Ovary (tissue), 9 donors: ENCODE results near the gene H2BK1. TPM values are rescaled to one million over a fixed set of nuclear protein-coding genes. Genes with fewer than 3 reads are reported as not detected.
A peak's percentile ranks its signal among the peaks of the same experiment; 100 is the strongest.

Source experiments
- DNase-seq, 5 donors: peaks; one replicate each; pipeline ENCODE4 v3.0.0-alpha.2; 2019 to 2020
- H3K27ac ChIP-seq, 2 donors: fragments of 200-600 bp; one replicate each; pipeline versions ENCODE4 v1.5.1 to v1.8.0; 2019 to 2022
- H3K27me3 ChIP-seq: fragments of 200-600 bp; one replicate; pipeline ENCODE4 v1.8.0; 2022
- H3K36me3 ChIP-seq: fragments of 200-600 bp; sonication (generic); one replicate; pipeline ENCODE4 v1.5.1; 2019
- H3K4me1 ChIP-seq: one replicate; pipeline ENCODE4 v1.8.1; 2013; ENCODE audit warnings: mild to moderate bottlenecking, moderate library complexity; ENCODE audit not compliant: insufficient read depth
- H3K4me3 ChIP-seq: fragments of 200-600 bp; sonication (generic); one replicate; pipeline ENCODE4 v1.5.1; 2017
- H3K9me3 ChIP-seq, 2 donors: fragments of 200-600 bp in 1 of 2; sonication (generic) in 1 of 2; one replicate each; pipeline versions ENCODE4 v1.5.1 to v1.8.1; 2013 to 2019; ENCODE audit warnings: mild to moderate bottlenecking in 1 of 2, moderate library complexity in 1 of 2
- EP300 ChIP-seq: sonication (generic); formaldehyde crosslinking; IDR thresholded peaks from one replicate; pipeline ENCODE4 v1.6.1; 2017; ENCODE audit warnings: antibody characterized with exemption
- POLR2A ChIP-seq: fragments of 450-650 bp; IDR thresholded peaks from one replicate; pipeline ENCODE4 v1.6.1; 2017; ENCODE audit warnings: antibody characterized with exemption, mild to moderate bottlenecking, moderate library complexity
- WGBS, 3 donors: extraction: QIAGEN DNeasy Blood & Tissue Kit in 1 of 3; methylation state at CpG; one replicate each; pipeline versions ENCODE4 v1.1.5 to v1.1.7; 2013 to 2017; 5-methylcytosine and 5-hydroxymethylcytosine counted together
- intact Hi-C, 4 donors: fragments of 100-400 bp; cut with DNase I; formaldehyde crosslinking; loops; one replicate each; pipeline versions ENCODE4 v1.11.0 to v1.15.1; 2022 to 2023
- polyA plus RNA-seq, 2 donors: library from polyadenylated mRNA; stranded (reverse); fragments of 200-250 nt in 1 of 2; fragments of 350-450 nt in 1 of 2; fragmentation: Illumina TruSeq in 1 of 2; extraction: RNeasy Lipid Tissue Mini Kit (QIAGEN cat#74804) in 1 of 2; gene quantifications; one replicate each; pipeline ENCODE4 v1.2.3, GENCODE V29; 2013 to 2014
- total RNA-seq, 7 donors: library from RNA; depleted of rRNA in 2 of 7; stranded (reverse); fragments of >200 nt in 2 of 7; fragmentation: NEBNext Ultra II Directional in 3 of 7; extraction: Animal tissue kit (Norgen Biotek cat#: 25700) in 3 of 7; gene quantifications; one replicate each; pipeline versions ENCODE4 v1.1.0 to v1.2.4, GENCODE V29; 2016 to 2023
- TF ChIP-seq, protein P1 (sequence below), 3 donors: fragments of 450-650 bp in 2 of 3; fragments of 200-600 bp in 1 of 3; IDR thresholded peaks; one replicate each; pipeline versions ENCODE4 v1.5.1 to v1.8.0; 2016 to 2022; ENCODE audit warnings: antibody characterized with exemption in 3 of 3, mild to moderate bottlenecking in 1 of 3
- donor health status: DM: no; HTN: no; CAD: no; lungs with moderate emphysema.
- donor health status: DM: no; HTN: no; CAD: no.
- donor health status: Bipolar disorder and iron deficiency.
- donor health status: DM: yes; HTN: yes; CAD: no.
- donor health status: DM: no; HTN: no; CAD: no.
- donor health status: DM: yes; HTN: yes; CAD: no.

Gene H2BK1
- total and polyA plus RNA-seq, 9 donors: 0.36 to 1.3 (median 1.0) TPM; not detected in 5

DNA sequence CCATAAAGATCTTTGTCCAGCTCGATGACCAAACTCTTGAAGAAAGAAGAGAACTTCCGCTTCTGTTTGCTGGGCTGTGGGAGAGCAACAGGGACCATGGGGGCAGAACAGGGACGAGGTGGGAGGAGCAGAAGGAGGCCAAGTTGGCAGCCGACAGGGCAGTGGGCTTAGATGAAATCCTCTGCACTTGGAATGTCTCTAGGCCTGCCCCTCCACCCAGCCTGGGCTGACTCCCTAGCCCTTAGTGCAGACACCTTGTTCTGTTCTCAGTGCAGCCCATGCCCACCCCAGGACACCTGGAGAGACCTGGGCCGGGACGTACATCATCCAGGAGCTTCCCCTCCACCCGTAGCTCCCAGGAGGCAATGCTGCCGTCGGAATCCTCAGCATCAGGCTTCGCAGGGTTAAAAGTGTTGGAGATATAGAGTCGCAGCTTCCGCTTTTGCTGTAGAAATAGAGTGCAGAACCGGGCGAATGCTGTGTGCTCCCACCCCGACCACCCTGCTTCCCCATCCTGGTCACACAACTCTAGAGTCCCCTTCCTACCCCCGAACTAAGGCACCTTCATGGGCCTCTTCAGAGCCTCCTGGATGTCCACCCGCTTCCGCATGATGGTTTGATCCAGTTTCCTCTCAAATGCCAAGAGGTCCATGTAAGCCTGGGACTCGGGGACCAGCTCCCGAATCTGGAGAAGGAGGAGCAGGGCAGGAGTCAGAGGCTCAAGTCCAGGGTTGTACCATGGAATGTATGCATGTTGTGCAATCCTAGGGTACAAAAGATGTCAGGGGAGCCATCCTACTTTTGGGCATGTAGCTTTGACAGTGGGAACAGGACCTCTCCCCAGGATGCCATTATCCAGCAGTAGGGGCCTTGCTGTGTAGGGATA lies 32.1 kb upstream of the H2BK1 start:
- DNase-seq: peak in 1 of 5 donors; percentile 33
- Histone ChIP-seq H3K9me3 (no peaks in the 10 kb centered on the region), H3K27me3 (no peaks in the 10 kb centered on the region), H3K36me3 (no peaks in the 10 kb centered on the region), H3K4me3 (no peak overlapping the region), H3K27ac (no peak overlapping the region), H3K4me1 (peaks cover 13% of the 10 kb centered on the region)
- intact Hi-C loops: loop anchor here in 1 of 4 donors (5.0 kb wide), 1 partner anchor 1995 kb away; no protein-coding TSS in a partner anchor
- WGBS, 3 donors: 62 to 71% (median 66%) methylated on average over 19 to 20 of the region's 20 CpGs
- TF ChIP-seq EP300: no peak
- no peak for TF ChIP-seq POLR2A
- TF ChIP-seq, protein P1, sequence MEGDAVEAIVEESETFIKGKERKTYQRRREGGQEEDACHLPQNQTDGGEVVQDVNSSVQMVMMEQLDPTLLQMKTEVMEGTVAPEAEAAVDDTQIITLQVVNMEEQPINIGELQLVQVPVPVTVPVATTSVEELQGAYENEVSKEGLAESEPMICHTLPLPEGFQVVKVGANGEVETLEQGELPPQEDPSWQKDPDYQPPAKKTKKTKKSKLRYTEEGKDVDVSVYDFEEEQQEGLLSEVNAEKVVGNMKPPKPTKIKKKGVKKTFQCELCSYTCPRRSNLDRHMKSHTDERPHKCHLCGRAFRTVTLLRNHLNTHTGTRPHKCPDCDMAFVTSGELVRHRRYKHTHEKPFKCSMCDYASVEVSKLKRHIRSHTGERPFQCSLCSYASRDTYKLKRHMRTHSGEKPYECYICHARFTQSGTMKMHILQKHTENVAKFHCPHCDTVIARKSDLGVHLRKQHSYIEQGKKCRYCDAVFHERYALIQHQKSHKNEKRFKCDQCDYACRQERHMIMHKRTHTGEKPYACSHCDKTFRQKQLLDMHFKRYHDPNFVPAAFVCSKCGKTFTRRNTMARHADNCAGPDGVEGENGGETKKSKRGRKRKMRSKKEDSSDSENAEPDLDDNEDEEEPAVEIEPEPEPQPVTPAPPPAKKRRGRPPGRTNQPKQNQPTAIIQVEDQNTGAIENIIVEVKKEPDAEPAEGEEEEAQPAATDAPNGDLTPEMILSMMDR (IDR thresholded peaks at IDR 0.05): no peak

DNA sequence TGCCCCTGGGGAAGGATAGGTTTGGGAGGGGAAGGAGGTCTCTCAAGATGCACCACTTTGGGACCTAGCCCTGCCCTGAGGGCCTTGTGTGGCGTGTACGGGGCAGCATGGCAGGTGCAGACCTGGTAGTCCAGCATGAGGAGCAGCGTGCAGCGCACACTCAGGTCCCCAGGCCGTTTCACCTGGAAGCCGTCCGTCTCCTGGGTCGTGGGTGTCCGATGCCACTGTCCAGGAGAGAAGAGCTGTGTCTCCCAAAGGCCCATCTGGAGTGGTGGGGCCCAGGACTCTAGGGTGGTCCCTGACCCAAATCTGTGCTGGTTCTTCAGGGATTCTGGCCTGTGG lies 31.4 kb upstream of the H2BK1 start:
- Histone ChIP-seq H3K4me3 (no peak overlapping the region), H3K27me3 (no peaks in the 10 kb centered on the region), H3K9me3 (no peaks in the 10 kb centered on the region), H3K36me3 (no peaks in the 10 kb centered on the region), H3K4me1 (peaks cover 8% of the 10 kb centered on the region), H3K27ac (no peak overlapping the region)
- intact Hi-C loops: loop anchor here in 1 of 4 donors (5.0 kb wide), 1 partner anchor 1994 kb away; no protein-coding TSS in a partner anchor
- peak in 1 of 5 donors; percentile 37 for DNase-seq
- no peak for TF ChIP-seq POLR2A
- TF ChIP-seq, protein P1 (IDR thresholded peaks at IDR 0.05): no peak
- TF ChIP-seq EP300: no peak
- 87 to 90% (median 89%) methylated on average over 9 of the region's 9 CpGs for WGBS, 3 donors

DNA sequence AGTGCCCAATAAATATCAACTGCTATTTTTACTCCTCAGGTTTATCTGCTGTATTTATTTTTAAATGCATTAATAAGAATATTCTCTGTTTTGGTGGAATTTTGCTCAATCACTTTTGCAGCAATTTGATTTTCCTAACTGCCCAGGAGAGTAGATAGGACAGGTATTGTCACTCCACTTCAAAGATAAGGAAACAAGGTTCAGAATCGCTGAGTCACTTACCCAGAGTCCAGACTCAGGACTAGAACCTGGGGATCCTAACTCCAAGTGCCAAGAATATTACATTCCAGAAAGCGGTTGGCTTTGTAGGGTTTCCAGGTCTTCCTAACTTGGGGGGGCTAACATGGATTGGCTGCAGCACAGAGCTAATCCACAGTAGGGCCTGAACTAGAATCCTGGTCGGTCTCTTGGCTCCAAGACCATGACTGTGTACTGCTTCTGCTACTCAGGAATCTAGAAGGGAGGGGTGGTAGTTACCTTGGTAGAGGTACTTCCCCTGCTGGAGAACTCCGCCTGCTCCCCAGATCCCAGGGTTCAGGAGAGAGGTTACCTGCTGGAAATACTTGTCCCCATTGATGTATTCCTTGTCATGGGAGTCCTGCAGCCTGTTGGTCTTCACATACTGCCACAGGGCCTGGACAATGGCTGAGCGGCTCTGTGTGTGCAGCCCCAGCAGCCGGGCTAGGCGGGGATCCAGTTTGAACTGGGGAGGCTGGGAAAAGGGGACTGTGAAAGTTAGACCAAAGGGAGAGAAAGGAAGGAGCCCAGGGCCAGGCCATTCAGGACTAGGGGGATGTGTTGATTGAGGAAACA lies 30.9 kb upstream of the H2BK1 start:
- H3K36me3 ChIP-seq: no peaks in the 10 kb centered on the region
- peak in 1 of 5 donors; percentile 31 for DNase-seq

DNA sequence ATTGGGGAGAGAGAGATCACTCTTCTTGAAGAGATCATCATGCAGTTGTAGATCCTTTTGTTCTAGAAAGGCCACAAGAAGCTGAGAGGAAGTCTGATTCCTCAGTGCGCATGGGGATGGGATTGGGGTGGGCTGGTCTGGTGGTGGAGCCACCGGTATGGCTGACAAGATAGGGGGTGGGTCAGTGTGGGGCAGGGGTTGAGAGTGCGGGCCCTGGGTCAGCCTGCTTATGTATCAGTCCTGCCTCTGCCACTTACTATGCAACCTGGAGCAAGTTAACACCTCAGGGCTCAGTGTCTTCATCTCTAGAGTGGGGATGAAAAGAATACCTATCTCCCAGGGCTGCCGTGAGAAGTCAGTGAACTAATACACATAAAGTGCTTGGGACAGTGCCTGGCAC lies 30.2 kb upstream of the H2BK1 start:
- H3K36me3 ChIP-seq: no peaks in the 10 kb centered on the region
- intact Hi-C loops: loop anchor here in 1 of 4 donors (5.0 kb wide), 1 partner anchor 1993 kb away; no protein-coding TSS in a partner anchor
- TF ChIP-seq POLR2A: no peak
- TF ChIP-seq, protein P1 (IDR thresholded peaks at IDR 0.05): no peak
- no peak for TF ChIP-seq EP300
- 69 to 74% (median 71%) methylated on average over 4 of the region's 4 CpGs for WGBS, 3 donors
- no peak overlapping the region for H3K27ac ChIP-seq
- DNase-seq: no peak
- H3K27me3 ChIP-seq: no peaks in the 10 kb centered on the region
- no peaks in the 10 kb centered on the region for H3K9me3 ChIP-seq
- H3K4me1 ChIP-seq: peaks cover 4% of the 10 kb centered on the region
- H3K4me3 ChIP-seq: no peak overlapping the region

More for the DNA sequence above, 30.9 kb upstream of the H2BK1 start:
- H3K27me3 ChIP-seq: no peaks in the 10 kb centered on the region
- no peak overlapping the region for H3K4me3 ChIP-seq
- intact Hi-C loops: loop anchor here in 1 of 4 donors (5.0 kb wide), 1 partner anchor 1994 kb away; no protein-coding TSS in a partner anchor
- no peak overlapping the region for H3K27ac ChIP-seq
- no peaks in the 10 kb centered on the region for H3K9me3 ChIP-seq
- WGBS, 3 donors: 79 to 87% (median 86%) methylated on average over 7 of the region's 7 CpGs
- TF ChIP-seq EP300 (no peak), POLR2A (no peak)
- TF ChIP-seq, protein P1 (IDR thresholded peaks at IDR 0.05): no peak
- peaks cover 7% of the 10 kb centered on the region for H3K4me1 ChIP-seq
